GM12872 (cell line): ENCODE results near the gene IP6K1.

ENCODE experiments used
- TF ChIP-seq, protein P1 (sequence below): IDR thresholded peaks from 3 replicates; pipeline ENCODE4 v1.5.1; 2011; ENCODE audit warnings: low read depth, mild to moderate bottlenecking, low read length, moderate library complexity; ENCODE audit not compliant: insufficient read depth

IP6K1 gene

DNA sequence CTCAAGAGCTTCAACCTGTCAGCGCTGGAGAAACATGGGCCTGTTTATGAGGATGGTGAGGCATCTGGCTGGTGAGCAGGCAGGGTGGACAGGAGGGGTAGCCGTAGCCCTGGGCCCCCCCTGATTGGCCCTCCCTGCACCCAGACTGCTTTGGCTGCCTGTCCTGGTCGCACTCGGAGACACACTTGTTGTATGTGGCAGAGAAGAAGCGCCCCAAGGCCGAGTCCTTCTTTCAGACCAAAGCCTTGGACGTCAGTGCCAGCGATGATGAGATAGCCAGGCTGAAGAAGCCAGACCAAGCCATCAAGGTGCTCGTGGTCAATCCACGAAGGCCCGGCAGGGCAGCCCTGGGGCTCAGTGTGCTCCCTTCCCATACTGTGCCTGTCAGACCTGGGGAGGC lies 110.4 kb downstream of the IP6K1 start:
- TF ChIP-seq, protein P1, sequence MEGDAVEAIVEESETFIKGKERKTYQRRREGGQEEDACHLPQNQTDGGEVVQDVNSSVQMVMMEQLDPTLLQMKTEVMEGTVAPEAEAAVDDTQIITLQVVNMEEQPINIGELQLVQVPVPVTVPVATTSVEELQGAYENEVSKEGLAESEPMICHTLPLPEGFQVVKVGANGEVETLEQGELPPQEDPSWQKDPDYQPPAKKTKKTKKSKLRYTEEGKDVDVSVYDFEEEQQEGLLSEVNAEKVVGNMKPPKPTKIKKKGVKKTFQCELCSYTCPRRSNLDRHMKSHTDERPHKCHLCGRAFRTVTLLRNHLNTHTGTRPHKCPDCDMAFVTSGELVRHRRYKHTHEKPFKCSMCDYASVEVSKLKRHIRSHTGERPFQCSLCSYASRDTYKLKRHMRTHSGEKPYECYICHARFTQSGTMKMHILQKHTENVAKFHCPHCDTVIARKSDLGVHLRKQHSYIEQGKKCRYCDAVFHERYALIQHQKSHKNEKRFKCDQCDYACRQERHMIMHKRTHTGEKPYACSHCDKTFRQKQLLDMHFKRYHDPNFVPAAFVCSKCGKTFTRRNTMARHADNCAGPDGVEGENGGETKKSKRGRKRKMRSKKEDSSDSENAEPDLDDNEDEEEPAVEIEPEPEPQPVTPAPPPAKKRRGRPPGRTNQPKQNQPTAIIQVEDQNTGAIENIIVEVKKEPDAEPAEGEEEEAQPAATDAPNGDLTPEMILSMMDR: no peak

DNA sequence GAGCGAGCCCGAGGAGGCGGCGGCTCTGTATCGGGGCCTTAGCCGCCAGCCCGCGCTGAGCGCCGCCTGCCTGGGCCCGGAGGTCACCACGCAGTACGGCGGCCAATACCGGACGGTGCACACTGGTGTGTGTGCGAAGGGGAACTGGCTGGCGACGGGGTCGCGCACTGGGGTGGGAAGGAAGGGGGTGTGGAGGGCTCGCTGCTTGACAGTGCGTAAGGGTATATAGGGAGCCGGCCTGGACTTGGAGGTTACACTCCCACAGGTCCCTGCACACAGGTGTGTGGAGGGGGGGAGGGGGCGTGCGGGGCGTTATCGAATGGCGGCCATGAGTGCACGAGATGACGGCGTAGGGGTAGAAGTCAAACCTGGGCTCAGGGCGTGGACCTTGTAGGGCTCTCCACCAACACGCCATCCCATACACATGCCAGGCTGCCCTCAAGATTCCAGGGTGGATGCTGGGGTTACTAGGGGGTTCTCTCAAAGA lies 111.8 kb downstream of the IP6K1 start:
- TF ChIP-seq, protein P1: no peak
